Common myeloid progenitor, CD34-positive (primary cell): ENCODE data around the gene PHKB.

ENCODE experiments used
- CTCF ChIA-PET: fragments of 350-600 bp; sonication (Branson Sonifier 250); formaldehyde crosslinking; loops from one replicate; lab custom pipeline; 2021; ENCODE audit warnings: antibody characterized with exemption; lab: Charles Lee
- POLR2A ChIA-PET: fragments of 350-600 bp; sonication (Branson Sonifier 250); formaldehyde crosslinking; loops from one replicate; lab custom pipeline; 2021; ENCODE audit warnings: antibody characterized with exemption; lab: Charles Lee
- DNase-seq, 3 donors: peaks; one replicate each; pipeline versions ENCODE4 v3.0.0 to v3.0.0-alpha.2; 2013
- H3K27ac ChIP-seq, 2 experiments: 1 replicate in 1 of 2; 2 replicates in 1 of 2; pipeline ENCODE4 v1.7.0; 2013; ENCODE audit warnings: inconsistent platforms in 2 of 2, low read length in 2 of 2, mild to moderate bottlenecking in 2 of 2, low read depth in 1 of 2, moderate library complexity in 1 of 2; ENCODE audit not compliant: severe bottlenecking in 2 of 2, insufficient read depth in 1 of 2, poor library complexity in 1 of 2
- H3K27me3 ChIP-seq, 5 experiments: replicated peaks in 2 of 5; 1 replicate in 3 of 5; 2 replicates in 2 of 5; pipeline versions ENCODE4 v1.6.1 to v1.7.0; 2013; ENCODE audit warnings: low read length in 4 of 5, mild to moderate bottlenecking in 2 of 5, moderate library complexity in 2 of 5, inconsistent platforms in 1 of 5; ENCODE audit not compliant: insufficient read depth in 5 of 5, control insufficient read depth in 4 of 5
- H3K36me3 ChIP-seq, 4 experiments: 1 replicate in 2 of 4; 2 replicates in 2 of 4; pipeline versions ENCODE4 v1.6.1 to v1.7.0; 2013; ENCODE audit warnings: low read length in 3 of 4, control low read depth in 1 of 4, mild to moderate bottlenecking in 1 of 4; ENCODE audit not compliant: control insufficient read depth in 4 of 4, insufficient read depth in 4 of 4
- H3K4me1 ChIP-seq, 4 experiments: 1 replicate in 3 of 4; 2 replicates in 1 of 4; pipeline versions ENCODE4 v1.6.1 to v1.7.1; 2013; ENCODE audit warnings: low read length in 3 of 4, mild to moderate bottlenecking in 3 of 4, control low read depth in 1 of 4, inconsistent platforms in 1 of 4, moderate library complexity in 1 of 4; ENCODE audit not compliant: control insufficient read depth in 4 of 4, insufficient read depth in 4 of 4; ENCODE audit errors: control extremely low read depth in 1 of 4
- H3K4me3 ChIP-seq, 7 experiments: 1 replicate in 4 of 7; 2 replicates in 3 of 7; pipeline versions ENCODE4 v1.5.1 to v1.7.0; 2013; ENCODE audit warnings: mild to moderate bottlenecking in 7 of 7, low read length in 6 of 7, moderate library complexity in 6 of 7, inconsistent platforms in 2 of 7, low read depth in 2 of 7, control low read depth in 1 of 7; ENCODE audit not compliant: insufficient read depth in 4 of 7, control insufficient read depth in 1 of 7; ENCODE audit errors: extremely low read depth in 1 of 7
- H3K9me3 ChIP-seq, 5 experiments: 1 replicate in 4 of 5; 2 replicates in 1 of 5; pipeline versions ENCODE4 v1.6.1 to v1.7.1; 2013; ENCODE audit warnings: low read length in 4 of 5, mild to moderate bottlenecking in 2 of 5, inconsistent platforms in 1 of 5, low read depth in 1 of 5, moderate library complexity in 1 of 5; ENCODE audit not compliant: control insufficient read depth in 4 of 5, insufficient read depth in 2 of 5; ENCODE audit errors: control extremely low read depth in 1 of 5
- WGBS: methylation state at CpG from one replicate; pipeline ENCODE4 v1.1.5; 2013; ENCODE audit not compliant: insufficient coverage; 5-methylcytosine and 5-hydroxymethylcytosine counted together

The PHKB gene

DNA sequence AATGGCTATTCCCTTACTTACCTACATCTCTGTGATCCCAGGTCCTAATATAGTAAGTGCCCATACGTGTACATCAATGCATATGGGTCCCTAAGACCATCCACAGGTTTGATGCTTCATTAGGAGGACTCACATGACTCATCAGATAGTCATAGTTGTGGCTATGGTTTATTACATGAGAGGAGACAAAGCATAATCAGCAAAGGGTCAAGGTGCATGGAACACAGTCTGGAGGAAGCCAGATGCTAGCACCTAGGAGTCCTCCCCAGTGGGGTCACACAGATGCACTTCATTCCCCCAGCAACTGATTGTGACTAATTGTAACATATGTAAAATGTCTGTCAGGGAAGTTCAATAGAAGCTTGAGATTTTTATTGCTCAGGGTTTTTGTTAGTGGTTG, 42.8 kb downstream of the PHKB start:
- H3K27me3 ChIP-seq, result no peaks in the 10 kb centered on the region
- H3K4me1 ChIP-seq, result no peaks in the 10 kb centered on the region
- ChIA-PET CTCF (interaction anchor here (0.9 kb wide), 1 partner anchor 13 kb away, joined by 4 read pairs; no protein-coding TSS in a partner anchor), POLR2A (no interaction called here)
- peaks cover 24 to 63% (median 44%) of the 10 kb centered on the region in 4 experiments for H3K36me3 ChIP-seq
- no peak overlapping the region for H3K4me3 ChIP-seq
- peaks cover 0 to 3% (median 0%) of the 10 kb centered on the region in 5 experiments for H3K9me3 ChIP-seq
- no CpG with 5 or more reads among the region's 1 CpG for WGBS
- DNase-seq, result no peak
- no peak overlapping the region for H3K27ac ChIP-seq

GRCh38 chr16:47504599-47504998, 43.5 kb downstream of the PHKB start:
- peaks cover 28 to 58% (median 43%) of the 10 kb centered on the region in 4 experiments for H3K36me3 ChIP-seq
- CTCF ChIA-PET, result no interaction called here
- no peak for DNase-seq

DNA sequence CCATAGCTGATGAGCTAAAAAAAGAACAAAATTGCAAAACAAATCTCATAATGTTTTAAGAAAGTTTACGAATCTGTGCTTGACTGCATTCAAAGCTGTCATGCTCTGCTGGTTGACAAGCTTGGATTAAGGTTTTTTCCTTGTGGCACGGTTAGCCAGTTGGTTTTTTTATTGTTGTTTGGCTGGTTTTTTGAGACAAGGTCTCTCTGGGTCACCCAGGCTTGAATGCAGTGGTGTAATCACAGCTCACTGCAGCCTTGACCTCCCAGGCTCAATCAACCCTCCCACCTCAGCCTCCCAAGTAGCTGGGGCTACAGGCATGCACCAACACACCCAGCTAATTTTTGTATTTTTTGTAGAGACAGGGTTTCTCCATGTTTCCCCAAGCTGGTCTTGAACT, 45.7 kb downstream of the PHKB start:
- WGBS, result 89% methylated on average over 1 of the region's 2 CpGs
- Histone ChIP-seq H3K4me1 (no peaks in the 10 kb centered on the region), H3K27me3 (no peaks in the 10 kb centered on the region), H3K4me3 (no peak overlapping the region), H3K27ac (no peak overlapping the region), H3K9me3 (peaks cover 0 to 3% (median 0%) of the 10 kb centered on the region in 5 experiments), H3K36me3 (peaks cover 33 to 54% (median 41%) of the 10 kb centered on the region in 4 experiments)
- DNase-seq, result no peak
- ChIA-PET POLR2A (interaction anchor here (0.8 kb wide), 1 partner anchor 47 kb away, joined by 3 read pairs; no protein-coding TSS in a partner anchor), CTCF (interaction anchor here (1.1 kb wide), 1 partner anchor 19 kb away, joined by 3 read pairs; no protein-coding TSS in a partner anchor)

More at GRCh38 chr16:47504599-47504998, 43.5 kb downstream of the PHKB start:
- WGBS, result 99% methylated on average over 7 of the region's 7 CpGs
- no peaks in the 10 kb centered on the region for H3K4me1 ChIP-seq
- H3K27me3 ChIP-seq, result no peaks in the 10 kb centered on the region
- no peak overlapping the region for H3K27ac ChIP-seq
- POLR2A ChIA-PET, result no interaction called here
- peaks cover 0 to 3% (median 0%) of the 10 kb centered on the region in 5 experiments for H3K9me3 ChIP-seq
- no peak overlapping the region for H3K4me3 ChIP-seq

DNA sequence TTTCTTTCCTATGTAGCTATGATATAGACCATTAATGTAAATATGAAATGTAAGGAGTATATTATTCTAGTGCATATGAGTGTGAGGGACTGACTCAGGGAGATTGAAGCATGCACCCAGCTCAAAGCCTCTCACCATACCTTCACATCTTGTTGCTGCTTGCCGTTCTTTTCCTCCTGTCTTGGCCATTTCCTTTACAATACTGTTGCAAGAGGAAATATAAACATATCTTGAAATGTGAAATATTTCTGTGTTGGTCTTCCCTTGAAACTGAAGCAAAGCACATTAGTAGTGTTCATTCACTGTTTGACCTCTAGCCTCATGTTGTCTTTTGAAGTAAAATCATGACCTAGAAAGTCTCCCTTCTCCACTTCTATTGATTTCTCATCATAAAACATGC, 46.6 kb downstream of the PHKB start:
- H3K9me3 ChIP-seq, result peaks cover 0 to 3% (median 0%) of the 10 kb centered on the region in 5 experiments
- H3K4me1 ChIP-seq, result no peaks in the 10 kb centered on the region
- POLR2A ChIA-PET, result no interaction called here
- no peak overlapping the region for H3K27ac ChIP-seq
- H3K27me3 ChIP-seq, result no peaks in the 10 kb centered on the region
- no peak for DNase-seq
- no CpG with 5 or more reads among the region's 1 CpG for WGBS
- peaks cover 37 to 56% (median 46%) of the 10 kb centered on the region in 4 experiments for H3K36me3 ChIP-seq
- CTCF ChIA-PET, result no interaction called here
- H3K4me3 ChIP-seq, result no peak overlapping the region

DNA sequence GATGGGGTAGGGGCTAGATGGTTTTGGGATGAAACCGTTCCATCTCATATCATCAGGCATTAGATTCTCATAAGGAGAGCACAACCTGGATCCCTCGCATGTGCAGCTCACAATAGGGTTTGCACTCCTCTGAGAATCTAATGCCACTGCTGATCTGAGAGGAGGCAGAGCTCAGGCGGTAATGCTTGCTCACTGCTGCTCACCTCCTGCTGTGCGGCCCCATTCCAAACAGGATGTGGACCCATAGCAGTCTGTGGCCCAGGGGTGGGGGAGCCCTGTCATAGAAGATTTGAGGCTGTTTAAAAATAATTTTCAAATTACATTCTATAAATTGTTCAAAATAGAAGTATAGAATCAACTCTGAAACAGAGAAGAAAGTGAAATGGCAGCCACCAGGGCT, 50.8 kb downstream of the PHKB start:
- WGBS, result 100% methylated on average over 3 of the region's 4 CpGs
- Histone ChIP-seq H3K4me1 (no peaks in the 10 kb centered on the region), H3K9me3 (peaks cover 0 to 2% (median 0%) of the 10 kb centered on the region in 5 experiments), H3K4me3 (no peak overlapping the region), H3K27ac (no peak overlapping the region), H3K36me3 (peaks cover 27 to 60% (median 38%) of the 10 kb centered on the region in 4 experiments), H3K27me3 (no peaks in the 10 kb centered on the region)
- ChIA-PET POLR2A (no interaction called here), CTCF (no interaction called here)
- DNase-seq, result no peak

DNA sequence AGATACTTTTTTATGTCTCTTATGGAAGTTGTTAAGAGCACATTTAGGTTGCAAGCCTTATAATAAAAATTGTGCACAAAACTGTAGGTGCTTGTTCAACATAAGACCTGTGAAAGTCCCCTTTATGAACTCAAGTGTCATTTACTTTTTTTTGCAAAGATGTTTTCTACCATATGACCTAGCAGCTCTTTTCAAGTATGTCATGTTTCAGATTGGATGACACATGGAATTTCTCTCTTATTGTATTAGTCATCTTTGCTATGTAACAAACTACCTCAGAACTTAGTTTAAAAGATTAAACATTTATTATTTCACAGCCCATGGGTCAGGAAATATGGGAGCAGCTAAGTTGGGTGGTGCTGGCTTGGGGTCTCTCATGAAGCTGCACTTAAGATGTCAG, 57.9 kb downstream of the PHKB start:
- ChIA-PET POLR2A (interaction anchor here (0.6 kb wide), 1 partner anchor 13 kb away, joined by 3 read pairs; no protein-coding TSS in a partner anchor), CTCF (no interaction called here)
- H3K36me3 ChIP-seq, result peaks cover 21 to 54% (median 29%) of the 10 kb centered on the region in 4 experiments

GRCh38 chr16:47519546-47519945, 58.4 kb downstream of the PHKB start:
- peaks cover 18 to 49% (median 25%) of the 10 kb centered on the region in 4 experiments for H3K36me3 ChIP-seq
- no peaks in the 10 kb centered on the region for H3K4me1 ChIP-seq
- ChIA-PET CTCF (interaction anchor here (0.6 kb wide), 1 partner anchor 28 kb away, joined by 3 read pairs; no protein-coding TSS in a partner anchor), POLR2A (no interaction called here)
- no peak overlapping the region for H3K27ac ChIP-seq
- no peak overlapping the region for H3K4me3 ChIP-seq
- 100% methylated on average over 1 of the region's 3 CpGs for WGBS
- peaks cover 0 to 4% (median 3%) of the 10 kb centered on the region in 5 experiments for H3K9me3 ChIP-seq
- H3K27me3 ChIP-seq, result no peaks in the 10 kb centered on the region
- no peak for DNase-seq

More for the DNA sequence above, 57.9 kb downstream of the PHKB start:
- H3K9me3 ChIP-seq, result peaks cover 0 to 4% (median 3%) of the 10 kb centered on the region in 5 experiments
- no peaks in the 10 kb centered on the region for H3K27me3 ChIP-seq
- no peaks in the 10 kb centered on the region for H3K4me1 ChIP-seq
- DNase-seq, result no peak
- no peak overlapping the region for H3K4me3 ChIP-seq
- H3K27ac ChIP-seq, result no peak overlapping the region
